ENCODE measurements around the gene CCDC3.

The CCDC3 gene

DNA sequence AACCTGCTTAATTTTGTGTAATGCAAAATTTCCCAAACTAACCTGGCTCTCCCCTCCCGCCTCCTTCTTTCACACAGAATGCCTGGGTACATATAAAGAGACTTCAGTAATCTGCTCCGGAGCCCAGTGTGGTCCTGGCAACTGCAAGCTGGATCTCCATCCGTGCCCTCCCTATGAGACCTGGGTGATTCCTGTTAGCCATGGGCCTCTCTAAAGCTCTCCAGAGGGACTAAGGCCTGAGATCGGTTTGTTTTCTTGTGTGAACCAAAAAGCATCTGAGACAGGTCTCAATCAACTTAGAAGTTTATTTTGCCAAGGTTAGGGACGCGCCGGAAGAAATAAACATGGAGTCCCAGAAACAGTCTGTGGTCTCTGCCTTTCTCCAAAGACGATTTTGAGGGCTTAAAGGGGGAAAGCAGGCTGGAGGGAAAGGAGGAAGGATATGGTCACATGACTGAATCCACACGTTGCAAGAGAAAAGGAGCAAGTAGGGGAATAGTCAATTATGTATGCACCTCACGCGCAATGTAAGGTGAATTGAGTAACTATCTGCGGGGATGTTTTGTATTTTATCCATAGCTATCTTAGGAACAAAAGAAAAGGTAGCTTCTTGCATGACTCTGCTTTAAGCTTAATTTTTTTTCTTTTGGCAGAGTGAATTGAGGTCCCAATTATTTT, 46.2 kb upstream of the CCDC3 start:
- Histone ChIP-seq H3K27ac (ENCODE audit: poor library complexity, severe bottlenecking) (no peak overlapping the region), H3K4me1 (ENCODE audit: insufficient read depth, poor library complexity, severe bottlenecking) (no peaks in the 10 kb centered on the region)

DNA sequence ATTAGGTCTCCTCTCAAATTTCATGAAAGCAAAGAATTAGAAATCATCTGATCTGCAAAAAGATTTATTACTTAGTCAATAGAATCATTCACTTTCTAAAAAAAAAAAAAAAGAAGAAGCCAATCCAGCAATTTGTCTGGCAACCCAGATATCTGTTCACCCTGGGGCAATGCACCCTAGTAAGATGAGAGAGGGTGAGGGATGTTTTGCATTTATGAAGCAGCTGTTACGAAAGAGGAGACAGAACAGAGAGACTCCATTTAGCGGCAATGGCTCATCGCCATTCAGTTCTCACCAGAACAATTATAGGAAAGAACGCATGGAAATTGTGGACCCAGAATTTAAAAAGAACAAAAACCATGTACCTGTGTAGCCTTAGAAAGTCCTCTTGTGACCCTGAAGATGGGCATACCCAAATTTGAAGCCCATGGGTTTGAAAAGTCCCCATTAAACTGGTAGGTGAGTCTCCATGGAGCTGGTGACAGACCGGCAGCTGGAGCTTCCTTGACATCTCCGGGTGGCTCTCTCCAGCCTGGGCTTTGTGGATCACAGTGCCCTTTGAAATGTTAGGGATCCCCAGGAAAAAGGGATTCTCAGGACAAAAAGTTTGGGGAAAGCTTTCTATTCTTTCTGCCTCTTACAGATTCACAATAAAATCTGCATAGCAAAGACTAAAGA, 45.5 kb upstream of the CCDC3 start:
- Histone ChIP-seq H3K9me3 (ENCODE audit: severe bottlenecking) (no peaks in the 10 kb centered on the region), H3K27me3 (ENCODE audit: insufficient read depth, poor library complexity, severe bottlenecking) (no peaks in the 10 kb centered on the region), H3K36me3 (ENCODE audit: low read depth) (no peaks in the 10 kb centered on the region), H3K4me1 (ENCODE audit: insufficient read depth, poor library complexity, severe bottlenecking) (no peaks in the 10 kb centered on the region), H3K4me3 (ENCODE audit: severe bottlenecking) (no peak overlapping the region), H3K27ac (ENCODE audit: poor library complexity, severe bottlenecking) (no peak overlapping the region)
- TF ChIP-seq, protein P1, sequence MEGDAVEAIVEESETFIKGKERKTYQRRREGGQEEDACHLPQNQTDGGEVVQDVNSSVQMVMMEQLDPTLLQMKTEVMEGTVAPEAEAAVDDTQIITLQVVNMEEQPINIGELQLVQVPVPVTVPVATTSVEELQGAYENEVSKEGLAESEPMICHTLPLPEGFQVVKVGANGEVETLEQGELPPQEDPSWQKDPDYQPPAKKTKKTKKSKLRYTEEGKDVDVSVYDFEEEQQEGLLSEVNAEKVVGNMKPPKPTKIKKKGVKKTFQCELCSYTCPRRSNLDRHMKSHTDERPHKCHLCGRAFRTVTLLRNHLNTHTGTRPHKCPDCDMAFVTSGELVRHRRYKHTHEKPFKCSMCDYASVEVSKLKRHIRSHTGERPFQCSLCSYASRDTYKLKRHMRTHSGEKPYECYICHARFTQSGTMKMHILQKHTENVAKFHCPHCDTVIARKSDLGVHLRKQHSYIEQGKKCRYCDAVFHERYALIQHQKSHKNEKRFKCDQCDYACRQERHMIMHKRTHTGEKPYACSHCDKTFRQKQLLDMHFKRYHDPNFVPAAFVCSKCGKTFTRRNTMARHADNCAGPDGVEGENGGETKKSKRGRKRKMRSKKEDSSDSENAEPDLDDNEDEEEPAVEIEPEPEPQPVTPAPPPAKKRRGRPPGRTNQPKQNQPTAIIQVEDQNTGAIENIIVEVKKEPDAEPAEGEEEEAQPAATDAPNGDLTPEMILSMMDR (IDR thresholded peaks at IDR 0.05; ENCODE audit: poor library complexity, severe bottlenecking): no peak
- ATAC-seq (ENCODE audit: low read depth): no peak
- DNase-seq (ENCODE audit: low spot score): no peak

More for the DNA sequence above, 46.2 kb upstream of the CCDC3 start:
- ATAC-seq (ENCODE audit: low read depth): no peak
- DNase-seq (ENCODE audit: low spot score): no peak
- Histone ChIP-seq H3K9me3 (ENCODE audit: severe bottlenecking) (no peaks in the 10 kb centered on the region), H3K36me3 (ENCODE audit: low read depth) (no peaks in the 10 kb centered on the region), H3K4me3 (ENCODE audit: severe bottlenecking) (no peak overlapping the region), H3K27me3 (ENCODE audit: insufficient read depth, poor library complexity, severe bottlenecking) (no peaks in the 10 kb centered on the region)
- TF ChIP-seq, protein P1 (IDR thresholded peaks at IDR 0.05; ENCODE audit: poor library complexity, severe bottlenecking): no peak

DNA sequence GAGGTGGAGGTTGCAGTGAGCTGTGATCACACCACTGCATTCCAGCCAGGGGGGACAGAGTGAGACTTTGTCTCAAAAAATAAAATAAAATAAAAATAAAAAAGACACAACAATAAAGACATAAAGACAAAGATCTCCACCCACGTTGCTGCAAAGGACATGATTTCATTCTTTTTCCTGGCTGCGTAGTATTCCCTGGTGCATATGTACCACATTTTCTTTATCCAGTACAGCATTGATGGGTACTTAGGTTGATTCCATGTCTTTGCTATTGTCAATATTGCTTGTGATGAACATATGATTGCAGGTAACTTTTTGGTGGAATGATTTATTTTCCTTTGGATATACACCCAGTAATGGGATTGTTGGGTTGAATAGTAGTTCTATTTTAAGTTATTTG, 42.0 kb upstream of the CCDC3 start:
- no peak for ATAC-seq (ENCODE audit: low read depth)
- Histone ChIP-seq H3K4me1 (ENCODE audit: insufficient read depth, poor library complexity, severe bottlenecking) (no peaks in the 10 kb centered on the region), H3K27me3 (ENCODE audit: insufficient read depth, poor library complexity, severe bottlenecking) (no peaks in the 10 kb centered on the region), H3K27ac (ENCODE audit: poor library complexity, severe bottlenecking) (no peak overlapping the region), H3K4me3 (ENCODE audit: severe bottlenecking) (no peak overlapping the region), H3K36me3 (ENCODE audit: low read depth) (no peaks in the 10 kb centered on the region), H3K9me3 (ENCODE audit: severe bottlenecking) (no peaks in the 10 kb centered on the region)
- DNase-seq (ENCODE audit: low spot score): no peak
- TF ChIP-seq, protein P1 (IDR thresholded peaks at IDR 0.05; ENCODE audit: poor library complexity, severe bottlenecking): no peak

DNA sequence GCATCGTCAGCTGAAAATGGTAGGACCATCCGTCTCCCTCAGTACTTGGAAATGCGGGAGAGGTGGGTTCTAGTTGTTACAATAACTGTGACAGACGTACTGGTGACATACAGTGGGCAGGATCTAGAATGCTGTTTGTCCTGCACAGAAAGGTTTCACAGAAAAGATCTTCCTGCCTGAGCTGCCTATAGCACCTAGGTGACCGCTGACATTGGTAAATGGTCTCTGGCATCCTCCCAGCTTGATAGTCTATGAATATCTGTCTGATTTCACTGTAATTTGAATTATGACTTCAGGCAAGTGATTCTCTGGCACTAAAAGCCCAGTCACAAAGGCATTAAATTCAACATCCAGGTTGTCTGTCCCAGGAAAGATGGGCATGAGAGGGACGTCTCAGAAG, 38.2 kb upstream of the CCDC3 start:
- ATAC-seq (ENCODE audit: low read depth) (no peak), DNase-seq (ENCODE audit: low spot score) (no peak)
- Histone ChIP-seq H3K27ac (ENCODE audit: poor library complexity, severe bottlenecking) (no peak overlapping the region), H3K27me3 (ENCODE audit: insufficient read depth, poor library complexity, severe bottlenecking) (no peaks in the 10 kb centered on the region), H3K9me3 (ENCODE audit: severe bottlenecking) (no peaks in the 10 kb centered on the region), H3K4me3 (ENCODE audit: severe bottlenecking) (no peak overlapping the region), H3K36me3 (ENCODE audit: low read depth) (no peaks in the 10 kb centered on the region), H3K4me1 (ENCODE audit: insufficient read depth, poor library complexity, severe bottlenecking) (no peaks in the 10 kb centered on the region)
- TF ChIP-seq, protein P1 (IDR thresholded peaks at IDR 0.05; ENCODE audit: poor library complexity, severe bottlenecking): no peak

DNA sequence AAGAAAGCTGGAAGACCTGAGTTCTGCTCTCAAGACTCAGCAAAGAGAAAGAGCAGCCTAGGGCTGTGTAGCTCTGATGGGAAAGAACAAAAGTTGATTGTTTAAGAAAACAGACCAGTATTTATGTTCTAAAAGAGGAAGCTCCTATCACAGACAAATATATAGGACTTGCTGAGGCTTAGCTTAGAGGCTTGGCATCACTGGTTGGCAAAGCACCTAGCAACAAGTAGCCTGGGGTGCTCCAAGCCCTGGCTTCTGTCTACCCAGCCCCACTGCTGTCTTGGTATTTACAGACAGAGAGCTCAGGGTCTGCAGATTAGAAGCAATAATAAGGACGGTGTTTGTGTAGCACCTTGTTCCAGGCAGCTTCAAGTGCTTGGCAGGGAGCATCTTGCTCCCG, 36.9 kb upstream of the CCDC3 start:
- no peak overlapping the region for H3K4me3 ChIP-seq (ENCODE audit: severe bottlenecking)
- H3K9me3 ChIP-seq (ENCODE audit: severe bottlenecking): no peaks in the 10 kb centered on the region
- no peaks in the 10 kb centered on the region for H3K36me3 ChIP-seq (ENCODE audit: low read depth)
- DNase-seq (ENCODE audit: low spot score) (no peak), ATAC-seq (ENCODE audit: low read depth) (no peak)
- no peaks in the 10 kb centered on the region for H3K27me3 ChIP-seq (ENCODE audit: insufficient read depth, poor library complexity, severe bottlenecking)
- no peaks in the 10 kb centered on the region for H3K4me1 ChIP-seq (ENCODE audit: insufficient read depth, poor library complexity, severe bottlenecking)
- H3K27ac ChIP-seq (ENCODE audit: poor library complexity, severe bottlenecking): no peak overlapping the region
- TF ChIP-seq, protein P1 (IDR thresholded peaks at IDR 0.05; ENCODE audit: poor library complexity, severe bottlenecking): no peak

Measured in RWPE2 (cell line).